HEK293T (cell line): ENCODE measurements around the gene CLDN7.
A peak's percentile ranks its signal among the peaks of the same experiment; 100 is the strongest.

Experiments
- ARNT ChIP-seq: fragments of 450-650 bp; IDR thresholded peaks from 2 replicates; pipeline ENCODE4 v1.6.1; 2017; ENCODE audit warnings: mild to moderate bottlenecking
- BHLHE40 ChIP-seq: fragments of 450-650 bp; IDR thresholded peaks from 2 replicates; pipeline ENCODE4 v1.6.1; 2016; ENCODE audit warnings: mild to moderate bottlenecking, moderate library complexity, borderline replicate concordance
- FOXK2 ChIP-seq: fragments of 450-650 bp; IDR thresholded peaks from 2 replicates; pipeline ENCODE4 v1.6.1; 2016; ENCODE audit warnings: mild to moderate bottlenecking
- FOXM1 ChIP-seq: fragments of 450-650 bp; IDR thresholded peaks from 2 replicates; pipeline ENCODE4 v1.6.1; 2017; ENCODE audit warnings: mild to moderate bottlenecking, borderline replicate concordance
- L3MBTL2 ChIP-seq: fragments of 450-650 bp; conservative IDR thresholded peaks from 2 replicates; pipeline ENCODE4 v1.6.1; 2016; ENCODE audit warnings: mild to moderate bottlenecking
- LEF1 ChIP-seq: fragments of 450-650 bp; IDR thresholded peaks from 2 replicates; pipeline ENCODE4 v1.6.1; 2017; ENCODE audit warnings: mild to moderate bottlenecking, borderline replicate concordance
- NFRKB ChIP-seq: fragments of 450-650 bp; IDR thresholded peaks from 2 replicates; pipeline ENCODE4 v1.6.1; 2016; ENCODE audit warnings: mild to moderate bottlenecking, moderate library complexity
- SP1 ChIP-seq: fragments of 450-650 bp; IDR thresholded peaks from 2 replicates; pipeline ENCODE4 v1.6.1; 2017
- SUZ12 ChIP-seq: fragments of 450-650 bp; IDR thresholded peaks from 2 replicates; pipeline ENCODE4 v1.6.1; 2016; ENCODE audit warnings: mild to moderate bottlenecking
- TARDBP ChIP-seq: fragments of 450-650 bp; IDR thresholded peaks from 2 replicates; pipeline ENCODE4 v1.6.1; 2016
- ZNF384 ChIP-seq: fragments of 450-650 bp; IDR thresholded peaks from 2 replicates; pipeline ENCODE4 v1.6.1; 2016
- TF ChIP-seq, protein P1 (sequence below): fragments of 450-650 bp; IDR thresholded peaks from 2 replicates; pipeline ENCODE4 v1.6.1; 2016

DNA sequence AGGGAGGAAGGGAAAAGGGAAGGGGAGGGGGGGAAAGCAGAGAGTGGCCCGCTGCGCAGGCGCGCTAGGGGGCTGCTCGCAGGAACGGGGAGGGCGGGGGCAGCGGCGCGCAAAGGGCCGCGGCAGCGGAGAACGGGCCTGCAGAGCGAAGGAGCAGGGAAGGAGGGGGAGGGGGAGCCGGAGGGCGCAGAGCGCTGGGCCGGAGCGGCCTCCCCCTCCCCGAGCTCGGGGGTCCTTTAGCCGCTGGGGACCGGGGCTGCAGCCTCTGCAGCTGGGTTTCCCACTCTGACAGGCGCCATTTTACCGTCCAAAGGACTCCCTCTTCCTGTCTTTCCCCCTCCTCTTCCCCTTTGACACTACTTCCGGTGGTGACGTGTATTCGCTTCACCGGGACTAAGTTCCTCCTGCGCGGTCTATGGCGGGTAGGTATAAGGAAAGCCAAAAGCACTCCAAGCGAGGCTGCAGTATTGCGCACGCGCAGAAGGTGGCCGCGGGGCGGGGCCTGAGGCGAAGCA, 10.6 kb downstream of the CLDN7 start, which contains the start of gene CTDNEP1:
- TF ChIP-seq, protein P1, sequence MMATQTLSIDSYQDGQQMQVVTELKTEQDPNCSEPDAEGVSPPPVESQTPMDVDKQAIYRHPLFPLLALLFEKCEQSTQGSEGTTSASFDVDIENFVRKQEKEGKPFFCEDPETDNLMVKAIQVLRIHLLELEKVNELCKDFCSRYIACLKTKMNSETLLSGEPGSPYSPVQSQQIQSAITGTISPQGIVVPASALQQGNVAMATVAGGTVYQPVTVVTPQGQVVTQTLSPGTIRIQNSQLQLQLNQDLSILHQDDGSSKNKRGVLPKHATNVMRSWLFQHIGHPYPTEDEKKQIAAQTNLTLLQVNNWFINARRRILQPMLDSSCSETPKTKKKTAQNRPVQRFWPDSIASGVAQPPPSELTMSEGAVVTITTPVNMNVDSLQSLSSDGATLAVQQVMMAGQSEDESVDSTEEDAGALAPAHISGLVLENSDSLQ = peak; percentile 51; the same call in 1 of the 2 replicates
- no peak for TF ChIP-seq FOXM1
- no peak for TF ChIP-seq SUZ12
- no peak for TF ChIP-seq L3MBTL2
- no peak for TF ChIP-seq BHLHE40
- no peak for TF ChIP-seq ARNT
- TF ChIP-seq TARDBP = no peak
- no peak for TF ChIP-seq LEF1
- TF ChIP-seq FOXK2 = no peak
- no peak for TF ChIP-seq NFRKB
- no peak for TF ChIP-seq ZNF384
- TF ChIP-seq SP1 = no peak
